Esophagus squamous epithelium (tissue), 4 donors: ENCODE measurements around the gene STEAP1B.

Experiments
- CTCF ChIP-seq, 6 experiments: fragments of 450-650 bp in 4 of 6; fragments of 200-600 bp in 2 of 6; sonication (generic) in 2 of 6; IDR thresholded peaks; one replicate each; pipeline ENCODE4 v1.5.1; 2016 to 2019; ENCODE audit warnings: antibody characterized with exemption in 6 of 6, mild to moderate bottlenecking in 4 of 6, moderate library complexity in 4 of 6
- POLR2A ChIP-seq, 4 donors: fragments of 450-650 bp; IDR thresholded peaks; one replicate each; pipeline ENCODE4 v1.6.1; 2017; ENCODE audit warnings: antibody characterized with exemption in 4 of 4, mild to moderate bottlenecking in 4 of 4, moderate library complexity in 3 of 4

DNA sequence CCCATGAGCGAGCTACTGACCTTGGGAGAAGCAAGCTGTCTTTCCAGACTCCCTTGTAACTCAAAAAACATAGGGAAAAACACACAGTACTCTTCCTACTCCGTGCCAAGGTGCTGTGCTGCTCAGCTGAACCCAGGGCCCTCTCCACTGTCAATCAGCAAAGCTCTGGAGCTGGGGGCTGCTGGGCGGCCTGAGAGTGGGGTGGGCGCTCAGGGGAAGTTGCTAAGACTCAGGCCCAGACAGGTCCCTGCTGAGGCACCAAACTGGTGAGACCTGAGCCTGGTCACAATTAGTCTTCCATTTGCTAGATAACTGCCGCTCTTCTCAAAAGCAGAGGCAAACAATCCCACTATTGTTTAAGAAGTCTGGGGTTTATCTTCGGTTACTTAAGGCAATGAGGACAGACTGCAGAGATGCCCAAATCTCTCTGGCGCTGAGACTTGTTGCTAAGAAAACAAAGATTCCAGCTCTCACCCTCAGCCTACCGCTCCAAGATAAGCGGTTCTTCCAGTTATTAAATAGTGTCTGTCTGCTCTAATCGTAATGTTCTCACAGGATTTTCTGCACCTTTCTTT, 22.0 kb downstream of the STEAP1B start:
- TF ChIP-seq CTCF (IDR thresholded peaks at IDR 0.05) (no peak), POLR2A (IDR thresholded peaks at IDR 0.05) (no peak)
